T1000 (cell line): ENCODE measurements around the gene ADK.
"Not testable (repeated sequence)": the region's sequence is repeated elsewhere in the genome, so short reads cannot be mapped to it uniquely, and the experiment has no call there.

Experiments
- DNase-seq: peaks from one replicate; lab custom pipeline; 2025; ENCODE audit warnings: mixed read lengths; lab: John Stamatoyannopoulos, UW

ADK gene

GRCh38 chr10:74150990-74151878, at the start of gene ADK:
ADK (plus strand) TSS chr10:74151221; CDS start chr10:74151279, 58 bp downstream.
- peak; percentile 99 for DNase-seq

DNA sequence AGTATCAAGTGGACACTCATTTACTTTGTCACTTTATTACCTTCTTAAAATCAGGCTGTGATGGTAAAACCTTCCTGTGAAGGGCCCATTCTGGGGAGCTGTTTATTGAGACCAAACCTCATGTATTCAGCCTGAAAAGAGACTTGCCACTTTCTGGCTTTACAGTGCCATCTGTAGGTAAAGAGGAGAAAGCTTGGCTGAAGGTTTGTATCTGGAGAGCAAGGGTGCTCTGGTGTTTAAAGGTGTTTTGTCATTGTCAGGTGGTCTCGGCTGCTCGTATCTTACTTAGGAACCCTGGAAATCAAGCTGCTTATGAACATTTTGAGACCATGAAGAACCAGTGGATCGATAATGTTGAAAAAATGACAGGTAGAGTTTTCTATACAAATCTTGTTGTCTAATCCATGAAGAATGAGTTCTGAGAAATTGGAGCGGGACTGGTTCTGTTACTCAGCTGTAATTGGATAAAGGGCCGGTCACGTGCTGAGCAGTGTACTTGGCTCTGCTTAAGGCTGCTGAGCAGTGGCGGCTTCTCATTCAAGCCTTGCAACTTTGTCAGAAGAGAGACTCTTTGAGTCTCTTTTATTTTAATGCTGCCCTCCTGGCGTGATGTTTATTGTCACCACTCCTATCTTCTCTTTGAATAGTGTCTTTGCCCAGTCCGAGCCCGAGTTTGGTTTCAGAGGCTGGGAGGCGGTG, 47.3 kb upstream of the ADK start:
- no peak for DNase-seq

DNA sequence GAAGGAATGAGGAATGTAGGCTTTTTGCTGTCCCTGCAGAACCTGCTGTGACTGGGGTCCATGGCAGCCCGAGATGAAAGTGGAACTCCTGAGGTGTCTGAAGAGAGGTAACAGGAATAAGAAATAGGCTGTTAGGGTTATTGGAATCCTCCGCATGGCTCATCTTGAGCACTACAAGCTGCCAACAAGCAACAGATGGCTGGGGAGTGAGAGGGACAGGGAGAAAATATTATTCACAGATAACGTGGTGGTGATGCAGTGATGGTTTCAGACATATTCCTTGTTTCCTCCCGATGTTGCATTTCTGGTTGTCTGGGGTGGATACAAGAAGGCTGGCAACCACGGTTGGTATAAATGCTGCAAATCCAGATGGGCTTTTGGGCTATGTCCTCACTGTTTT, 46.5 kb upstream of the ADK start:
- no peak for DNase-seq

DNA sequence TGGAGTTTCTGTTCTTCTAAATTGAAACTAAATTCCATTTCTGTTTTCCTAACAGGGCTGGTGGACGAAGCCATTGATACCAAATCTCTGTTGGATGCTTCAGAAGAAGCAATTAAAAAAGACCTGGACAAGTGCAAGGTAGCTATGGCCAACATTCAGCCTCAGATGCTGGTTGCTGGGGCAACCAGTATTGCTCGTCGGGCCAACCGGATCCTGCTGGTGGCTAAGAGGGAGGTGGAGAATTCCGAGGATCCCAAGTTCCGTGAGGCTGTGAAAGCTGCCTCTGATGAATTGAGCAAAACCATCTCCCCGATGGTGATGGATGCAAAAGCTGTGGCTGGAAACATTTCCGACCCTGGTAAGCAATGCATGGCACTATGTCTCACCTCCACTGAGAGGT, 46.0 kb upstream of the ADK start:
- no peak for DNase-seq

GRCh38 chr10:74107391-74107790, 43.6 kb upstream of the ADK start:
- DNase-seq, result no peak

DNA sequence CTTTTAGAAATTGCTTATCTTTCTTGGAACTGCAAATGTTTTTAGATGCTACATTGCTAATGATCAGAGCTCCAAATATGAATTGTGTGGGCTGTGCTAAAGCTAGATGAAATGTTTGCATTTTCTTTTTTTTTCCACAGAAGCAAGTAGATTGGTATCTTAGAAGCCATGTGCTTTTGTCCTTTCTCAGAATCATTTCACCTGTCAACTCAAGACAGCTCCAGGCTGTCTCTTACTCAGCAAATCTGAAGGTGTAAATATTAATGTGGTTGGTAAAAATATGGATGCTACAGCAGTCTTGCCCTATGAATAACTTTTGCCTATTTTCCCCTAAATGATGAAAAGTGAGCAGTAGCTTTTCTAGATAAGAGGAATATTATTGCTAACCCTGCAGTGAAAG, 41.6 kb upstream of the ADK start:
- DNase-seq, result no peak

DNA sequence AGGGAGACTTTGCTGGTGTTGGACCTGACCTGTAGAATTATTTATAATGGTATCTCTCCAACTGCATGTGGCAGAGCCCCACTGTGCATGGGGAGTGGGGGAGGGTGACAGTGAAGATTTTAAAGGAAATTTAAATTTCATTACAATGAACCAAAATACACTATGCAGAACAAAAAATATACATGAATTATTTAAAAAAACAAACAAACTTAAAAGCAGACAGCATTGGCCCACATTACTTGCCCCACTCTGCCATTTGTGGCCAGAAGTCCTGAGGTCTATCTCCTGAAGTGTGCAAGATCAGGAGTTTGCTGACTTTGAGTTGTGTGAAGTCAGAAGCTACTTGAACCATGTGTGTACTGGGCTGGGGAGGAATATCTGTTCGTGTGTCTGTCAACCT, 40.9 kb upstream of the ADK start:
- no peak for DNase-seq

- no peak for DNase-seq
Measured at GRCh38 chr10:74111799-74112198, 39.2 kb upstream of the ADK start.

DNA sequence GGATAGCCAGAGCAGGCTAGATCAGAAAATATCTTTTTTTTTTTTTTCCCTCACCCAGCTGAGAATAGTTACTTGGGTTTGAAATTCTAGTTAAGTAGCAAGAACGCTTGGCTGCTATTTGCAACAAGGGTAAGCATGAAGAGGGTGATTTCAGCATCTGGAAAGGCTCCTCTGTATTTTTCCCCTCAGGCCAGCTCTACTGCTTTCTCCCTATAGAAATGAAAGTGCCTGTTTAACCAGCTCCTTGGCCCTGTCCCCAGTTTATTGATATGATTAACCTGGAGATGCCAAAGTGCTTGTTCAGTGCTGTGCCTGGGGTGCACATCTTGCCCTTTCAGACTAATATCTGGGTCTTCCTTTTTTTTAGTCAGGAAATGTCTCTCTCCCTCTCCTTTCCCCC, 37.5 kb upstream of the ADK start:
- DNase-seq, result no peak

DNA sequence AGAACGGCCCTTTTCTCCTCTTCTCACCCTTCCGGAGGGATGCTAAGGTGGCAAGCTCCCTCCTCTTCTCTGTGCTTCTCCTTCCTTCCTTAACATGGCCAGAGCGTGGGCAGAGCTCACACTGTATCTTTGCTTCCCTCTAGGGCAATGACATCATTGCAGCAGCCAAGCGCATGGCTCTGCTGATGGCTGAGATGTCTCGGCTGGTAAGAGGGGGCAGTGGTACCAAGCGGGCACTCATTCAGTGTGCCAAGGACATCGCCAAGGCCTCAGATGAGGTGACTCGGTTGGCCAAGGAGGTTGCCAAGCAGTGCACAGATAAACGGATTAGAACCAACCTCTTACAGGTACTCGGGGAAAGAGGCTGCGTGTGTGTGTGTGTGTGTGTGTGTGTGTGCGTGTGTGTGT, 37.0 kb upstream of the ADK start:
- DNase-seq, result no peak

DNA sequence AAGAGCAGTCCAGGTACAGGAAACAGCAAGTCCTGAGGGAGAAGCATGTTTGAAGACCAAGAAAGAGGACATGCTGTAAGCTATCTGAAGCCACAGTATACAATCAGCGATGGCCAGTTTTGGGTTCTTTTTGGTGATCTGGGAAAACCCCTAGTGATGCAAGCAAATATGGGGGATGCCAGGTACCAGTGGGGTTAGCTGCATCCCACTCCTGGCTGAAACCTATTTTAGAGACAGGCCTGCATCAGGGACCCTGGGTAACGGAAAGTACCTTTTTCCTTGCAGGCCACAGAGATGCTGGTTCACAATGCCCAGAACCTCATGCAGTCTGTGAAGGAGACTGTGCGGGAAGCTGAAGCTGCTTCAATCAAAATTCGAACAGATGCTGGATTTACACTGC, 33.3 kb upstream of the ADK start:
- no peak for DNase-seq

DNA sequence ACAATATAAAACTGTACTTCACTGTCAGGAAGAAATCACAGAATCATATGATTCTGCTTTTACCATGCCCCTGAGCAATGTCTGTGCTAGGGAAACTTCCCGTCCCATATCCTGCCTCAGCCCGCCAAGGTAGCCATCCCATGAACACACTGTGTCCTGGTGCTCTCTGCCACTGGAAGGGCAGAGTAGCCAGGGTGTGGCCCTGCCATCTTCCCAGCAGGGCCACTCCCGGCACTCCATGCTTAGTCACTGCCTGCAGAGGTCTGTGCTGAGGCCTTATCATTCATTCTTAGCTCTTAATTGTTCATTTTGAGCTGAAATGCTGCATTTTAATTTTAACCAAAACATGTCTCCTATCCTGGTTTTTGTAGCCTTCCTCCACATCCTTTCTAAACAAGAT, 32.2 kb upstream of the ADK start:
- no peak for DNase-seq

GRCh38 chr10:74120911-74121310, 30.1 kb upstream of the ADK start:
- DNase-seq, result no peak

DNA sequence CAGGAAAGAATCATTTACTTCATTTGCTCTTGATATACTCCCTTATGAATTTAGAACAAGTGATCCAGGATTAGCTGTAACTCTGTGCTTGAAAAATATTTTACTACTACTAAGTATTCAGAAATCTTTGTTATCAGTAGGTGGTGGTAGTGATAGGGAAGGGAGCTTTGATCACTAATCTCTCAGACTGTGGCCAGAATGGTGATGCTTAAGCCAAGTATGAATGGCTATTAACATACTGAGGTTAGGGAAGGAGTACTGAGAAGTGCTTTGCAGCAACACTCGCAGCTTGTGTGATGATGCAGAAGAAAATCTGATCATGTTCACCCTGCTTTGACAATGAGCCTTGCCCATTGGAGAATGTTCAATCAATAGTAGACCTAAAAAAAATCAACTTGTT, 29.7 kb upstream of the ADK start:
- no peak for DNase-seq

DNA sequence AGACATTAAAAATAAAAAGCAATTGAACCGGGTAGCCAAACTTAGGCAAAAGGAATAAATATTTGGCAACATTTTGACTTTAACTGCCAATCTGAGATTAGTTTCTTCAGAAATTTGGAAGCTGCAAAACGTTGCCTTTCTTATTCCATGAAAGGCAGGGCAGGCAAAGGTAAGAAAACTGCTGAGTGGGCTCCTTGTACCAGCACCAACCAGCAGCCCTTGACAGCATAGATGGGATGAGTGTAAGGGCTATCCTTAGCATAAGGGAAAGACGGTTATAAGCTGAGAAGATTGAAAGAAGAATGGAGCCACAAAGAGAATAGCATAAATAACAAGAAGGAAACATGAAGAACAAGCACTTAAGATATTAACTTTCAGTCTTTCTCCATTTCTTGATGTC, 29.0 kb upstream of the ADK start:
- DNase-seq, result no peak

GRCh38 chr10:74123081-74123480, 27.9 kb upstream of the ADK start:
- no peak for DNase-seq

DNA sequence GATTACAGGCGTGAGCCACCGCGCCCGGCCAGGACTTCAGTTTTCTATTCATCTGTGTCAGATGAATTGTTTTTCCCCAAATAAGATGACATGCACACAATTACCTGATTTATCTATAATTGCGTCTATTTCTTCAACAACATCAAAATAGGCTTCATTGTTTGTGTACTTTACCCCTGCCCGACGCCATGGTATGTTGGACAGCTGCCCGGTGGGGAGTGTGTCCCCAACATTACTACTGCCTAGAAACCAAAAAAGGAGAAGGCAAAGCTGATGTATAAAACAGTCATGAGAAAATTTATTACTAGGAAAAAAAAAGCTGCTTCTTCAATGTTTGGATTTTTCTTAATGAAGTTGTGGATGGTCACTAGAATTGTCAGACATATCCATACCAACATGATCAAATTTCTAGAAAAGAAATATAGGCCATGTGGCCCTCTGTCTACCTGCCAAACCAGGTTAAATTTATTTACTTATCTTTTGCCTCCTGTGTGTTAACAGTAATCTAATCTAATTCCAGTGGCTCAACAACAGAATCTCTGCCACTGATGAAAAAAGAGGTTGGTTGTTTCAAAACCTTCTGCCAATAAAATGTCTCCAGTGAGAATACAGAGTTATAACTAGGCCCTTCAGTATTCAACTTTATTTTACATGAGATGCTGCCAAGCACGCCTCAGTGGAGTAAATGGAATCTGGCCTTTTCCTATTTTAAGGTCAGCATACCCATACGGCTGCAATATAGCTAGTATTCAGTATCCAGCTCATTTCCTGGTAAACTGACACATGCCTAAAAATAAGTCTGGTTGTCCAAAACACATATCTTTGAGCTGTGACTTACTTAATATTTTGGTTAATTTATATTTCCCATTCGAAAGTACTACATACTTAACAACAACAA, 16.8 kb upstream of the ADK start:
- no peak for DNase-seq

DNA sequence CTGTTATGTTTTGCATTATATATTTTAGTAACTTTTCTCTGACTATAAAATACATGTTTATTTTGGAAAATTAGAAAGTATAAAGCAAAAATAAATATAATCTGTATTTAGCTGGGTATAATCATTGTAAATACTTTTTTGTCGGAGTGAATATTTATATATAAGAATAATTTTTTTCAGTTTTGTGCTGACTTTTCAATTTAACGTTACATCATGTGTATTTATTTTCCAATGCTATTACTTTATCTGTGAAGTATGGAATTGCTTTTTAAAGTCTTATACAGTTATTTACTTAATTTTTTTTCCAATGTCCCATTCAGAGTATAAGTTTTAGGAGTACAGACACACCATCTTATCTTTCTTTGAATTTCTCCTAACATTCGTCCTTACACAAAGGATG, 15.6 kb upstream of the ADK start:
- DNase-seq, result no peak

DNA sequence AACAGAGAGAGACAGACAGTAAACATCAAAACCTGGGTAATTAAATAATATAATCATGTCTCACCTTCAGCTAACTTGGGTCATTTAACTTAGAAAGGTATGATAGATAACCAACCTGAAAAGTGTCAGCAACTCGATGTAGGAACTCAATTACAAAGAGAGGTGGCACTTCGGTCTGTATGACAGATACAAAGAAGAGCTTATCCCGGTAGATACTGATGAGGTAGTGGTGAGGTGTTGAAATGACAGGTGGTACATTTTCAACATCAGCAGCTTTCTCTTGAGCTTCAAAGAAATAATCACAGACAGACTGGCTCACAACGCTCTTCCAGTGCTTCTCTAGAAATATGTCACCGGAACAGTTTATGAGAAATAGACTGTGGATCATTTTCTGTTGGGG, 13.0 kb upstream of the ADK start:
- no peak for DNase-seq

DNA sequence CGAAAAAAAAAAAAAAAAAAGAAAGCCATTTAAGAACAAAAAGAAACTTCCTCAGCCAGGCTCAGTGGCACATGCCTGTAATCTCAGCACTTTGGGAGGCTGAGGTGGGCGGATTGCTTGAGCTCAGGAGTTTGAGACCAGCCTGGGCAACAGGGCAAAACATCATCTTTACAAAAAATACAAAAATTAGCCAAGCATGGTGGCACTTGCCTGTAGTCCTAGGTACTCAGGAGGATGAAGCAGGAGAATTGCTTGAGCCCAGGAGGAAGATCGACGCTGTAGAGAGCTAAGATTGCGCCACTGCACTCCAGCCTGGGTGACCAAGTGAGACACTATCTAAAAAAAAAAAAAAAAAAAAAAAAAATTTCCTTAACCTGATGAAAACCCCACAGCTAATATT, 12.4 kb upstream of the ADK start:
- not testable (repeated sequence) for DNase-seq

GRCh38 chr10:74139981-74140380, 11.0 kb upstream of the ADK start:
- no peak for DNase-seq

DNA sequence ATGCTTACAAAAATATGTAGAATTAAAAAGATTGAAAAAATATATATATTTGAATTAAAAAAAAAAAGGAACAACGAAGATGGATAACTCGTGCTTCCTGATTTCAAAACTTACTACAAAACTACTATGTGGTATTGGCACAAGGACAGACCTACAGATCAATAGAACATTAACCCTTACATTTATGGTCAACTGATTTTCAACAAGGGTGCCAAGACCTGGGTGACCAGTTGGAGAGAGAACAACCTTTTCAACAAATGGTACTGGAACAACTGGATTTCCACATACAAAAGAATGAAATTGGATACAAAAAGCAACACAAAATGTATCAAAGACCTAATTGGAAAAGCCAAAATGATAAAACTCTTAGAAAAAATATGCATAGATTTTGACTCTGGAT, 10.5 kb upstream of the ADK start:
- DNase-seq, result no peak

- DNase-seq, result no peak
Measured at GRCh38 chr10:74145133-74145532, 5.9 kb upstream of the ADK start.
